NCI-H226 (cell line): ENCODE results near the gene P2RY11.

Experiments used
- DNase-seq: peaks from one replicate; pipeline ENCODE4 v3.0.0-alpha.2; 2015

The P2RY11 gene

GRCh38 chr19:10114651-10115391 lies 3.3 kb downstream of the P2RY11 start:
- no peak for DNase-seq

- no peak for DNase-seq
Observed at GRCh38 chr19:10115392-10116084, 4.0 kb downstream of the P2RY11 start.

- DNase-seq, result no peak
Observed at GRCh38 chr19:10116085-10116865, 4.8 kb downstream of the P2RY11 start.

DNA sequence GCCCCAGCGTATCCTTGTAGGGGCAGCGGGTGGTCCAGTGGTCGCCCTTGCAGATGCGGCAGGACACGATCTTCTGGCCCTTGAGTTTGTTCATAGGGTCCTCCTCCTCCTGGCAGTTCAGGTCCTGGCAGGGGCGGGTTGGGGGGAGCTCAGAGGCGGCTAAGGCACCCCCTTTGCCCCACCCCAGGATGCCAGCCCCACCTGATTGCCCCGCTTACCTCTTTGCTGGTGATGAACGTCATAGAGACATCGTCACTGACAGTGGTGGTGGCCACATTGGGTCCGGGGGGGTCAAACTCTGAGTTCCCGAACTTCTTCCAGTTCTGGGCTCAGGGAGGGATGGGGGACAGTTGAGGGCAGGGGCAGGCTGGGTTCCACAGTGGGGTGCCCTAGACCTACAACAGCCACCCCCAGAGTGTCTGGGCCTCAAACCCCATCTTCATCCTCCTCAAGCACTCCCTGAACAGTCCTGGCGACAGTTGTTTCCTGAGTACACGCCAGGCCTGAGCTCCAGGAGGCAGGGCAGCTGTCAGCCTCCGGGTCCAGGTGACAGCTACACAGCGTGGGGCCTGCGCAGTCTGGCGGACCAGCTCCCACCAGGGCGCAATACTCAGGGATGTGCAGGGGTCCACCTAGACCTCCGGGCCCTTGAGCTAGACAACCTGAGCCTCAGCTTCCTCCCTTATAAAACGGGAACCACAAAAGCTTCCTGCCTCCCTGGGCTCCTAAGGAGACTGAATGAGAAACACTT lies 5.5 kb downstream of the P2RY11 start:
- DNase-seq, result no peak

GRCh38 chr19:10118960-10119359 lies 7.5 kb downstream of the P2RY11 start:
- DNase-seq, result no peak

- DNase-seq, result peak; percentile 67
Observed at GRCh38 chr19:10120538-10121189, 9.2 kb downstream of the P2RY11 start.

- no peak for DNase-seq
Observed at GRCh38 chr19:10122045-10122444, 10.6 kb downstream of the P2RY11 start.

DNA sequence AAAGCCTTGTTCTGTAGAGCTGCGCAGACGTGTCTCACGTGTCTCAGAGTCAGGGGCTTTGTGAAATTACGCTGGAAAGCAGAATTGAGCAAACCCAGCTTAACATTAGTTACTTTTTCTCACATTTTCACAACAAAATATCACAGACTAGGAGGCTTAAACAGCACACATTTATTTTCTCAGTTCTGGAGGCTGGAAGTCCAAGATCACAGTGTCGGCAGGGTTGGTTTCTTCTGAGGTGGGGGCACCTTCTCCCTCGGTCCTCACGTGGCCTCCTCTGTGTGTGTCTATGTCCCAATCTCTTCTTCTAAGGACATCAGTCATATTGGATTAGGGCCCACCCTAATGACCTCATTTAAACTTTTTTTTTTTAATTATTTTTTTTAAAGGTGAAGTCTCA lies 12.9 kb downstream of the P2RY11 start:
- DNase-seq, result no peak

DNA sequence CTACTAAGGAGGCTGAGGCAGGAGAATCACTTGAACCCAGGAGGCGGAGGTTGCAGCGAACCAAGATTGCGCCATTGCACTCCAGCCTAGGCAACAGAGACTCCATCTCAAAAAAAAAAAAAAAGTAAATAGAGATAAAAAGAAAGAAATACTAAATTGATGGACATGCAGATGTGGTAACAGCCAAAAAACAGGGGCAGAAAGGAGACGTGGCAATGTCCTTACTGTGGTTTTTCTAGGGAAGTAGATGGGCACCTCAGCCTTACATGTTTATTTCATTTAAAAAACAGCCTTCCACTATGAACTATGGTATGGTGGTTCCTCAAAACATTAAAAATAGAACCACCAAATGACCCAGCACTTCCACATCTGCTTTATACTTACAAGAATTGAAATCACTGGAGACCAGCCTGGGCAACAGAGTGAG lies 14.7 kb downstream of the P2RY11 start:
- no peak for DNase-seq

GRCh38 chr19:10132905-10133304 lies 21.4 kb downstream of the P2RY11 start:
- no peak for DNase-seq

DNA sequence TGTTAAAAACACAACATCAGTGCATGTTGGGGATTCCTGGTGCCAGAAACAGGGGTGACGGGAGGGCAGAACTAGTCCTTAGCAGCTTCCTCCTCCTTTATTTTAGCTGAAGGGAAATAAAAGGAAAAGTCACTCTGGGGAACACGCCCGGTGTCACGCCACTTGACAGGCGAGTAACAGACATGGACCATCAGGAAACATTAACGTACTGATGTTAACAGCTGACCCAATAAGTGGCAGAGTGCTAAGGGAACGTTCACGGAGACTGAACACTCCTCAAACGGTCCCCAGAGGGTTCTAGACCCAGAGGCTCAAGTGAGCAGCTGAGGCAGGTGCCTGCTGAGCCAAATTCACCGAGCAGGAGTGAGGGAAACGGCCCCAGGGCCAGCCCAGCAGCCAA lies 22.1 kb downstream of the P2RY11 start:
- no peak for DNase-seq

- no peak for DNase-seq
Observed at GRCh38 chr19:10134040-10134439, 22.5 kb downstream of the P2RY11 start.

GRCh38 chr19:10135551-10136334 lies 24.2 kb downstream of the P2RY11 start:
- no peak for DNase-seq

- no peak for DNase-seq
Observed at GRCh38 chr19:10136936-10137335, 25.4 kb downstream of the P2RY11 start.

DNA sequence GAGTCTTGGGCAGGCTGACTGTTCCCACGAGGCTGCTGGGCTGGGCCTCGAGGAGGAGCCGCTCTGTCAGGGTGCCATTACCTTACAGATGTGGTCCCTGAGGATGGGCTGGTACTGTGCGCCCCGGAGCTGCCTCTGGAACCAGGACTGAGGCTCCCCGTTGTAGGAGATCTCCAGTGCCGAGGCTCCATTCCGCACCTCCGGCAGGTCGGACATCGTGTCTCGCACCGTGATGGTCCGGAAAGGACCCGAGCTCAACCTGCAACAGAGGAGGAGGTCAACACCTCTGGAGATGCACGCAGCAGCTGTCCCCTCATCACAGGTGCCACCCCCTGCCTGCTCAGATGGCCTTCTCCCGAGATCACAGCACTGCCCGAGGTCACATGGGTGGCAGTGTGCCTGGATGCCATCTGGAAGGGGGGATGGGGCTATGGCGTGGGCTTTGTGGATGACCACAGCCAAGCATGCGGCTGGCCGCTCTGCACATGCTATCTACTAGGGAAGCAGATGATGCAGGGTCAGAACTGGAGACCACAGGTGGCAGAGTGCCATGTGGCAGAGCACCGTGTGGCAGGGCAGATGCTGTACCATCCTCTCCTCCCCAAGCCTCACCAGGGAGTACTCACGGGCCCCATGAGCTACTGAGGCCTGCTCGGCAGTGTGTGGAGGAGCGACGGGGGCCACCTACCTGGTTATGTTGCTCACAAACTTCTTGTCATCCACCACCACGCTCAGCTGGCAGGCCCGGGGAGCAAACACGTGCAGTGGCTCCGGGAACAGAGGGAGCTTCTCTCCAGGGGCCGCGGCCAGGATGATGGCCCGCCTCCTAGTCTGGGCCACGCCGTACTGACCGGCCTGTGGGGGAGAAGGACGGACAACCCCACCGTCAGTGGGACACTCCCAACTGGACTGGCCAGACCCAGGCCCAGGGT lies 26.5 kb downstream of the P2RY11 start:
- no peak for DNase-seq

DNA sequence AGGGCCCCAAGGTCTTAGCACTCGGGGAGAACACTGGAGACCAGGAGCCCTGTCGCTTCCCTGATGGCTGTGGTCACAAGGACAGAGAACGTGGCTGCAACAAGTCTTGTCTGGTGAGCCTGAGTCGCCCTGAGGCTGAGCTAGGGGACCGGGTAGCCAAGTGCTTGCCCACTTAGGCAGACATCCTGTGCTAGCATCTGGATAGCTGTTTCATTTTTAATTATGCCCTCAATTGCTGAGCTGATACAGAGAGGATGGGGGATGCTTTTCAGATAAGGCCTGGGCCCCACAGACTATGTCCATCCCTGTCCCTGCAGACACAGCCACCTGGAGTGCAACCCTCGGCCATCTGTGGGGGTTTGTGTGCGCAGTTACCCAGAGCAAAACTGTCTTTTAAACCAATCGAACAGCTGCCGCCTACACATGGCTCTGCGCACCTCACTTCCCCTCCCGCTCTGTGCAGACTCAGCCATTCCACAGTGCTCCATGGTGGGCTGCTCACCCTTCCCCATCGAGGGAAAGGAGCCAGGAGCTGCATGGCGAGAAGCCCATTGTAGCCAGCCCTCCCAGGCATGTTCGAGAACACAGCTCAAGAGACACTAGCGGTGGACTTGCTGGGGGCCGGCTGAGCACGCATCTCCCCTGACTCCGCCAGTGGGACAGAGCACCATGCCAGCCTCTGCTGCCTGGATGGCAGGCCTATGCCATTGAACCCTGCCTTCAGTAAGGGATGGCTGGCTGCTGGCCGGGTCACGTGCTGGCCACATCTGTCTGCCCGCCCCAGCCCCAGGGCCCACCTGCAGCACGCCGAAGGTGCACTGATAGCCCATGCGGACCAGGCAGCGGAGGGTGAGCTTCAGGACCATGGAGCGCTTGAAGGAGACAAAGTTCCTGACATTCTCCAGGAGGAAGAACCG lies 27.6 kb downstream of the P2RY11 start:
- DNase-seq, result no peak

GRCh38 chr19:10139952-10140351 lies 28.5 kb downstream of the P2RY11 start:
- DNase-seq, result no peak

- DNase-seq, result no peak
Observed at GRCh38 chr19:10141479-10141878, 30.0 kb downstream of the P2RY11 start.

GRCh38 chr19:10141973-10142372 lies 30.5 kb downstream of the P2RY11 start:
- DNase-seq, result no peak
